Smooth muscle cell (in vitro differentiated cells): ENCODE measurements around the gene PVALEF. TPM values are rescaled to one million over a fixed set of nuclear protein-coding genes. Genes with fewer than 3 reads are reported as not detected.
A peak's percentile ranks its signal among the peaks of the same experiment; 100 is the strongest.

Experiments
- DNase-seq: peaks from one replicate; lab custom pipeline; 2025; ENCODE audit not compliant: unreplicated experiment; lab: John Stamatoyannopoulos, UW
- H2AFZ ChIP-seq: fragments of 200-600 bp; sonication (generic); 2 replicates; pipeline ENCODE4 v1.6.0; 2016; ENCODE audit warnings: antibody characterized with exemption, low read depth, mild to moderate bottlenecking
- H3F3A ChIP-seq: fragments of 200-600 bp; sonication (generic); 2 replicates; pipeline ENCODE4 v1.6.0; 2017; ENCODE audit warnings: antibody characterized with exemption, low read depth
- H3K27ac ChIP-seq: fragments of 200-600 bp; sonication (generic); 2 replicates; pipeline ENCODE4 v1.5.1; 2016; ENCODE audit warnings: low read depth, mild to moderate bottlenecking
- H3K27me3 ChIP-seq: fragments of 200-600 bp; sonication (generic); 2 replicates; pipeline ENCODE4 v1.6.1; 2016; ENCODE audit warnings: low read depth, mild to moderate bottlenecking
- H3K36me3 ChIP-seq: fragments of 200-600 bp; sonication (generic); 2 replicates; pipeline ENCODE4 v1.5.1; 2016; ENCODE audit warnings: low read depth
- H3K4me1 ChIP-seq: fragments of 200-600 bp; sonication (generic); 2 replicates; pipeline ENCODE4 v1.5.1; 2016; ENCODE audit warnings: low read depth
- H3K4me2 ChIP-seq: fragments of 200-600 bp; sonication (generic); 2 replicates; pipeline ENCODE4 v1.6.0; 2016; ENCODE audit warnings: mild to moderate bottlenecking
- H3K4me3 ChIP-seq: fragments of 200-600 bp; sonication (generic); 2 replicates; pipeline ENCODE4 v1.5.1; 2016; ENCODE audit warnings: mild to moderate bottlenecking
- H3K79me2 ChIP-seq: fragments of 200-600 bp; sonication (generic); 2 replicates; pipeline ENCODE4 v1.6.0; 2016; ENCODE audit warnings: low read depth, mild to moderate bottlenecking
- H3K9ac ChIP-seq: fragments of 200-600 bp; sonication (generic); 2 replicates; pipeline ENCODE4 v1.6.0; 2016; ENCODE audit warnings: low read depth
- H3K9me3 ChIP-seq: fragments of 200-600 bp; sonication (generic); replicated peaks from 2 replicates; pipeline ENCODE4 v1.5.1; 2016; ENCODE audit warnings: low read depth
- H4K20me1 ChIP-seq: fragments of 200-600 bp; sonication (generic); 2 replicates; pipeline ENCODE4 v1.6.0; 2016; ENCODE audit warnings: low read depth
- CTCF ChIP-seq: fragments of 200-600 bp; sonication (generic); IDR thresholded peaks from 2 replicates; pipeline ENCODE4 v1.5.1; 2017; ENCODE audit warnings: borderline replicate concordance, mild to moderate bottlenecking, antibody characterized with exemption; ENCODE audit not compliant: insufficient read depth, poor library complexity, severe bottlenecking
- WGBS: methylation state at CpG from one replicate; pipeline ENCODE4 v1.1.7; 2016; ENCODE audit warnings: low lambda C conversion rate; 5-methylcytosine and 5-hydroxymethylcytosine counted together
- polyA plus RNA-seq: library from polyadenylated mRNA; unstranded; fragments of >200 nt; fragmentation: Nextera tagmentation; extraction: Ambion mirVana; gene quantifications from 2 replicates; pipeline ENCODE4 v1.2.1, GENCODE V29; 2016
- total RNA-seq: library from RNA; depleted of rRNA; stranded (reverse); fragments of >200 nt; gene quantifications from 2 replicates; pipeline ENCODE4 v1.2.3, GENCODE V29; 2014

Gene PVALEF
- total and polyA plus RNA-seq, 2 experiments from 2014 or later, result not detected

- H3K27ac ChIP-seq, result no peak within 1 kb of the TSS
- peak within 1 kb of the TSS; percentile 83 for H3K4me2 ChIP-seq
- no peak within 1 kb of the TSS for H3K9ac ChIP-seq
- no CpG with 5 or more reads among the region's 62 CpGs for WGBS
- H3K79me2 ChIP-seq, result no peaks in the 10 kb centered on the region
- no peaks in the 10 kb centered on the region for H4K20me1 ChIP-seq
- H3F3A ChIP-seq, result no peaks in the 10 kb centered on the region
- H3K27me3 ChIP-seq, result peaks cover 19% of the 10 kb centered on the region
- no peaks in the 10 kb centered on the region for H3K9me3 ChIP-seq
- DNase-seq, result no peak
- peak within 1 kb of the TSS; percentile 51 for H3K4me3 ChIP-seq
- no peaks in the 10 kb centered on the region for H3K36me3 ChIP-seq
- no peaks in the 10 kb centered on the region for H3K4me1 ChIP-seq
- H2AFZ ChIP-seq, result no peak within 1 kb of the TSS
- no peak for TF ChIP-seq CTCF
Observed at GRCh38 chr17:81166033-81166492, 756 bp downstream of the PVALEF start, which contains the start of gene AATK. AATK (minus strand) TSS chr17:81166221; CDS start chr17:81165992, 229 bp downstream.

GRCh38 chr17:81167194-81167524 is 1.9 kb downstream of the PVALEF start:
- Histone ChIP-seq H3F3A (no peaks in the 10 kb centered on the region), H3K4me3 (no peak overlapping the region), H3K4me2 (no peak overlapping the region), H3K9me3 (no peaks in the 10 kb centered on the region), H3K9ac (no peak overlapping the region), H3K27me3 (peaks cover 19% of the 10 kb centered on the region), H3K79me2 (no peaks in the 10 kb centered on the region), H4K20me1 (no peaks in the 10 kb centered on the region), H2AFZ (no peak overlapping the region), H3K4me1 (no peaks in the 10 kb centered on the region), H3K36me3 (no peaks in the 10 kb centered on the region), H3K27ac (no peak overlapping the region)
- no peak for TF ChIP-seq CTCF
- WGBS, result 97% methylated on average over 4 of the region's 4 CpGs
- DNase-seq, result no peak

- WGBS, result 94% methylated on average over 7 of the region's 7 CpGs
- H4K20me1 ChIP-seq, result no peaks in the 10 kb centered on the region
Observed at GRCh38 chr17:81167638-81168037, 2.3 kb downstream of the PVALEF start.

More at GRCh38 chr17:81167638-81168037, 2.3 kb downstream of the PVALEF start:
- no peaks in the 10 kb centered on the region for H3F3A ChIP-seq
- no peak overlapping the region for H3K27ac ChIP-seq
- H3K9ac ChIP-seq, result no peak overlapping the region
- H3K4me3 ChIP-seq, result no peak overlapping the region
- H3K4me1 ChIP-seq, result no peaks in the 10 kb centered on the region
- no peaks in the 10 kb centered on the region for H3K79me2 ChIP-seq
- H2AFZ ChIP-seq, result no peak overlapping the region
- peaks cover 19% of the 10 kb centered on the region for H3K27me3 ChIP-seq
- no peak overlapping the region for H3K4me2 ChIP-seq
- DNase-seq, result no peak
- no peaks in the 10 kb centered on the region for H3K9me3 ChIP-seq
- no peaks in the 10 kb centered on the region for H3K36me3 ChIP-seq
- no peak for TF ChIP-seq CTCF
